Heart left ventricle (tissue), 16 donors: ENCODE measurements around the gene C8B. TPM values are rescaled to one million over a fixed set of nuclear protein-coding genes. Genes with fewer than 3 reads are reported as not detected.

ENCODE experiments used
- ATAC-seq, 4 donors: fragments of 200-7000 bp; cut with Tn5 transposase; one replicate each; pipeline ENCODE4 v1.9.1; 2020 to 2022; ENCODE audit warnings: moderate library complexity in 4 of 4, mild to moderate bottlenecking in 3 of 4, moderate number of reproducible peaks in 1 of 4
- DNase-seq, 5 donors: peaks; one replicate each; pipeline ENCODE4 v3.0.0-alpha.2; 2020
- H3K27ac ChIP-seq, 12 donors: fragments of 200-600 bp; sonication (generic) in 4 of 12; one replicate each; pipeline versions ENCODE4 v1.5.0 to v1.8.0; 2016 to 2022; ENCODE audit warnings: mild to moderate bottlenecking in 2 of 12
- H3K27me3 ChIP-seq, 9 donors: fragments of 200-600 bp; sonication (generic) in 2 of 9; one replicate each; pipeline versions ENCODE4 v1.5.1 to v1.8.0; 2016 to 2022; ENCODE audit warnings: mild to moderate bottlenecking in 3 of 9
- H3K36me3 ChIP-seq, 9 donors: fragments of 200-600 bp; sonication (generic) in 2 of 9; one replicate each; pipeline versions ENCODE4 v1.5.0 to v1.8.0; 2018 to 2022; ENCODE audit warnings: mild to moderate bottlenecking in 2 of 9
- H3K4me1 ChIP-seq, 12 donors: fragments of 200-600 bp; sonication (generic) in 4 of 12; one replicate each; pipeline versions ENCODE4 v1.5.0 to v1.8.0; 2016 to 2022; ENCODE audit warnings: mild to moderate bottlenecking in 3 of 12
- H3K4me3 ChIP-seq, 12 donors: fragments of 200-600 bp; sonication (generic) in 4 of 12; one replicate each; pipeline versions ENCODE4 v1.5.0 to v1.8.0; 2017 to 2022; ENCODE audit warnings: mild to moderate bottlenecking in 9 of 12, moderate library complexity in 4 of 12
- H3K9me3 ChIP-seq, 12 donors: fragments of 200-600 bp; sonication (generic) in 4 of 12; one replicate each; pipeline versions ENCODE4 v1.5.0 to v1.8.0; 2016 to 2022; ENCODE audit warnings: mild to moderate bottlenecking in 1 of 12
- POLR2A ChIP-seq, 2 donors: fragments of 450-650 bp; IDR thresholded peaks; one replicate each; pipeline ENCODE4 v1.6.1; 2017; ENCODE audit warnings: antibody characterized with exemption in 2 of 2, mild to moderate bottlenecking in 2 of 2, moderate library complexity in 2 of 2
- WGBS, 4 donors: extraction: QIAGEN DNeasy Blood & Tissue Kit in 2 of 4; methylation state at CpG; one replicate each; pipeline versions ENCODE4 v1.1.5 to v1.1.7; 2013 to 2018; 5-methylcytosine and 5-hydroxymethylcytosine counted together
- intact Hi-C, 10 donors: fragments of 100-400 bp; cut with DNase I; formaldehyde crosslinking; loops; one replicate each; pipeline versions ENCODE4 v1.11.1 to v1.14.2; 2022
- polyA plus RNA-seq, 2 donors: library from polyadenylated mRNA; stranded (reverse); fragments of 200-250 nt; gene quantifications; one replicate each; pipeline ENCODE4 v1.2.3, GENCODE V29; 2013
- total RNA-seq, 9 donors: library from RNA; depleted of rRNA in 2 of 9; stranded (reverse); fragments of >200 nt in 2 of 9; fragmentation: NEBNext Ultra II Directional in 3 of 9; extraction: Animal tissue kit (Norgen Biotek cat#: 25700) in 3 of 9; gene quantifications; one replicate each; pipeline versions ENCODE4 v1.1.0 to v1.2.4, GENCODE V29; 2016 to 2023
- TF ChIP-seq, protein P1 (sequence below), 12 donors: fragments of 200-600 bp; sonication (generic) in 4 of 12; IDR thresholded peaks; one replicate each; pipeline versions ENCODE4 v1.5.0 to v1.8.0; 2018 to 2022; ENCODE audit warnings: antibody characterized with exemption in 12 of 12, mild to moderate bottlenecking in 5 of 12
- donor health status: ischemic (EF 13 %, LVEDD 7.1; RV severe dilation, severe dysfunction).
- donor health status: healthy with polysubstance abuse.
- donor health status: DM: no; HTN: yes; CAD: no.
- donor health status: DM: no; HTN: no; CAD: no.
- donor health status: ischemic (EF 25% LVEDD 6.9; RV normal size, moderate dysfunction).
- donor health status: ischemic (EF 25% LVEDD 5.7; RV mildly dilated, moderate dysfunction).
- donor health status: healthy.
- donor health status: DM: yes; HTN: yes; CAD: no.
- donor health status: ischemic (EF 35%, LVEDD 5.7; RV mildly dilated, moderate dysfunction).
- donor health status: nonischemic (EF 11% LVEDD 7.7; RV severe dilation, severe dysfunction).
- donor health status: DM: yes; HTN: yes; CAD: no.
- donor health status: PGD.
- donor health status: ischemic (EF 29% LVEDD 5.4; RV normal size, mild dysfunction).
- donor health status: nonischemic (EF 23%, LVEDD 6.1; RV moderate dilation, normal function).

Gene C8B
- total and polyA plus RNA-seq, 11 donors = not detected

DNA sequence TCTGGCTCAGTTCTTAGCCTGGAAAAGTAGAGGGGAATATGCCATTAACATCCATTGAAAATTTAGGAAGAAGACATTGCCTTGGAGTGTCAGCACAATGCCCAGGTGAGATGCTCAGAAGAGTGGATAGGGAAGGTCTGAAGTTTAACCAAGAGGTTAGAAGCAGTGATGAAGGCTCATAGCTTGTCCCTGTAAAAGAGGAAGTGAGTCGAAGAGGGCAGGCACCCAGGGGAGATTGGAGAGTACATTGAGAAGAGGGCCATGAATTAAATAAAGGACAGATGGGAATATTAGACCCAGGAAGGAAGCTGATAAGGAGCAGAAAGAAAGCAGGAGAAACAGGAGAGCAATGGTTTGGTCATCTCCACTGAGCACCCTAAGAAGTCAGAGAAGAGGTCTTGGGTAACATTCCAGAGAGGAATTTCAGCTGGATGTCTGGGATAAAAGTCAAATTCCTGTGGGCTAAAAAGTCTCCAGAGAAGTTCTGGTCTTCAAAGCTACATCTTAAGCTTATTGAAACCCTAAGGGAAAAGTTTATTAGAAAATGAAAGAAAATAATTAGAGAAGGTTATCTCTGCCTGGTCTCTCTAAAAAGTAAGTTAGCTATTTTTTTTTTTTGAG lies 17.3 kb downstream of the C8B start:
- Histone ChIP-seq H3K4me3 (no peak overlapping the region), H3K9me3 (no peaks in the 10 kb centered on the region), H3K36me3 (no peaks in the 10 kb centered on the region), H3K27me3 (peaks cover 0 to 3% (median 0%) of the 10 kb centered on the region in 9 donors), H3K4me1 (no peaks in the 10 kb centered on the region), H3K27ac (no peak overlapping the region)
- ATAC-seq = no peak
- 52 to 68% (median 62%) methylated on average over 1 of the region's 1 CpG for WGBS, 4 donors
- intact Hi-C loops = no loop called here
- TF ChIP-seq, protein P1, sequence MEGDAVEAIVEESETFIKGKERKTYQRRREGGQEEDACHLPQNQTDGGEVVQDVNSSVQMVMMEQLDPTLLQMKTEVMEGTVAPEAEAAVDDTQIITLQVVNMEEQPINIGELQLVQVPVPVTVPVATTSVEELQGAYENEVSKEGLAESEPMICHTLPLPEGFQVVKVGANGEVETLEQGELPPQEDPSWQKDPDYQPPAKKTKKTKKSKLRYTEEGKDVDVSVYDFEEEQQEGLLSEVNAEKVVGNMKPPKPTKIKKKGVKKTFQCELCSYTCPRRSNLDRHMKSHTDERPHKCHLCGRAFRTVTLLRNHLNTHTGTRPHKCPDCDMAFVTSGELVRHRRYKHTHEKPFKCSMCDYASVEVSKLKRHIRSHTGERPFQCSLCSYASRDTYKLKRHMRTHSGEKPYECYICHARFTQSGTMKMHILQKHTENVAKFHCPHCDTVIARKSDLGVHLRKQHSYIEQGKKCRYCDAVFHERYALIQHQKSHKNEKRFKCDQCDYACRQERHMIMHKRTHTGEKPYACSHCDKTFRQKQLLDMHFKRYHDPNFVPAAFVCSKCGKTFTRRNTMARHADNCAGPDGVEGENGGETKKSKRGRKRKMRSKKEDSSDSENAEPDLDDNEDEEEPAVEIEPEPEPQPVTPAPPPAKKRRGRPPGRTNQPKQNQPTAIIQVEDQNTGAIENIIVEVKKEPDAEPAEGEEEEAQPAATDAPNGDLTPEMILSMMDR (IDR thresholded peaks at IDR 0.05) = no peak
- TF ChIP-seq POLR2A (IDR thresholded peaks at IDR 0.05) = no peak
- no peak for DNase-seq

DNA sequence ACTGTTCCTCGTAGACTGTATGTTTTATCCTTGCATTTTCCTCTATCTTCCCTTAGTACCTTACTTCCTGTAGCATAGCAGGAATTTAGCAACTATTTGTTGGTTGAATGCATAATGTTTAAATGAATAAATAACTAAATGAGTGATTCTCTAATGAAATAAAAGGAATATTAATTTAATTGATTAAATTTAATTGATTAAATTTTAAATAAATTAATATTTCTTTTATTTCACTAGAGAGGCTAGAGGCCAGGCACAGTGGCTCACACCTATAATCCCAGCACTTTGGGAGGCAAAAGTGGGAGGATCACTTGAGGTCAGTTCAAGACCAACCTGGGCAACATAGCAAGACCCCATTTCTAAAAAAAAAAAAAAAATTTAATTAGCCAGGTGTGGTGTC lies 25.8 kb downstream of the C8B start:
- H3K4me1 ChIP-seq = no peaks in the 10 kb centered on the region
- TF ChIP-seq, protein P1 (IDR thresholded peaks at IDR 0.05) = no peak
- no peaks in the 10 kb centered on the region for H3K36me3 ChIP-seq
- H3K27ac ChIP-seq = no peak overlapping the region
- no peak overlapping the region for H3K4me3 ChIP-seq
- DNase-seq (no peak), ATAC-seq (no peak)
- 2 to 94% (median 35%) methylated on average over 1 of the region's 1 CpG for WGBS, 4 donors
- H3K27me3 ChIP-seq = peaks cover 0 to 5% (median 0%) of the 10 kb centered on the region in 9 donors
- intact Hi-C loops = no loop called here
- H3K9me3 ChIP-seq = no peaks in the 10 kb centered on the region

DNA sequence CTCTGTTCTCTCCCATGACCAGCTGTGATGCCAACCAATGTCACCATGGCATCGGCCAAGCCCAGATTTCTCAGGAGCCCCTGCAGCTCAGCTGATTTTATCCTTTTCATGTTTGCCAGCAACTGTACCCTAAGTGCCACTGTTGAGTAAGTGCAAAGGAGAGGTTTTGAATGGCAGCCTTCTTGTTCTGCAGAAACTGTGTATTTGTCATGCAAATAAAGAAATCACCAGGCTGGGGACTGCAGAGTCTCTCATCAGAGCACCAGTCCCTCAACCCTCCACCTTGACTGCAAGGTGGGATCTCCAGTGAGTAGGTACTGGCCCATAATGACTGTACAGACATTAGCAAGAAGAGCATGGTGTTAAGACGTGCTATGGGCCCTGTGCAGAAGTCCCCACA lies 26.6 kb downstream of the C8B start:
- Histone ChIP-seq H3K9me3 (no peaks in the 10 kb centered on the region), H3K27ac (no peak overlapping the region), H3K4me3 (no peak overlapping the region), H3K27me3 (peaks cover 0 to 5% (median 0%) of the 10 kb centered on the region in 9 donors), H3K4me1 (no peaks in the 10 kb centered on the region), H3K36me3 (no peaks in the 10 kb centered on the region)
- no peak for TF ChIP-seq POLR2A (IDR thresholded peaks at IDR 0.05)
- TF ChIP-seq, protein P1 (IDR thresholded peaks at IDR 0.05) = no peak
- WGBS, 4 donors = 83 to 87% (median 86%) methylated on average over 2 of the region's 2 CpGs
- DNase-seq = no peak
- intact Hi-C loops = no loop called here
- no peak for ATAC-seq

DNA sequence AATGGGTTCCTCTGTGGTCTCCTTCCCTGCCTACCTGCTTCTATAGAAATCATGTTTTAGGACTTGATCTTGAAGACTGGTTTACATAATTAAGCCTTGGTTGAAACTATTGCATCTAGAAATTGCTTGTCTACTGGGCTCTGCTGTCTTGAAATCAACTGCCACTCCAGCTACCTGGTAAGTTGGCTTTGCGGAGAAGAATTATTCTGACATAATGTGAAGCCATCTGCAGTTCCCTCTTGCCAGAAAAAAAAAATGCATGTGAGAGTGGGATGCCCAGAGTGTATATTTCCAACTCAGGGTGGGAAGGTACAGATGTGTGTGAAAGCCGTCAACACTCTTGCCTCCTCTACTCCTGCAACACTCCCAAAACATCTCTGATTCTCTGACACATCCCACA lies 27.2 kb downstream of the C8B start:
- ATAC-seq (no peak), DNase-seq (no peak)
- H3K27me3 ChIP-seq = peaks cover 0 to 5% (median 0%) of the 10 kb centered on the region in 9 donors
- no peaks in the 10 kb centered on the region for H3K4me1 ChIP-seq
- H3K36me3 ChIP-seq = no peaks in the 10 kb centered on the region
- intact Hi-C loops = no loop called here
- WGBS, 4 donors = 85 to 96% (median 93%) methylated on average over 2 of the region's 2 CpGs
- no peak overlapping the region for H3K4me3 ChIP-seq
- H3K9me3 ChIP-seq = no peaks in the 10 kb centered on the region
- TF ChIP-seq, protein P1 (IDR thresholded peaks at IDR 0.05) = no peak
- TF ChIP-seq POLR2A (IDR thresholded peaks at IDR 0.05) = no peak
- no peak overlapping the region for H3K27ac ChIP-seq
